ENCODE measurements around the gene FAM13A. TPM values are rescaled to one million over a fixed set of nuclear protein-coding genes. Genes with fewer than 3 reads are reported as not detected.
A peak's percentile ranks its signal among the peaks of the same experiment; 100 is the strongest.

The FAM13A gene
- total and polyA plus RNA-seq, 2 of the 4 experiments (the other 2 are of a cell fraction), result 13.1 to 22.0 TPM

DNA sequence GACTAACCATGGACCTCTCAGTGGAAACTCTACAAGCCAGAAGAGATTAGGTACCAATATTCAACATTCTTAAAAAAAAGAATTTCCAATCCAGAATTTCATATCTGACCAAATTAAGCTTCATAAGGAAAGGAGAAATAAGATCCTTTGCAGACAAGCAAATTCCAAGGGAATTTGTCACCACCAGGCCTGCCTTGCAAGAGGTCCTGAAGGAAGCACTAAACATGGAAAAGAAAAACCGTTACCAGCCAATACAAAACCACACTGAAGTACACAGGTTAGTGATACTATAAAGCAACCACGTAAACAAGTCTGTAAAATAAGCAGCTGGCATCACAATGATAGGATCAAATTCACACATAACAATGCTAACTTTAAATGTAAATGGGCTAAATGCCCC is 156.6 kb downstream of the FAM13A start:
- dilution Hi-C loops (cut with HindIII; ENCODE audit: low sequenced_read_pairs, unreplicated experiment), result no loop called here
- no CpG with 5 or more reads among the region's 2 CpGs for WGBS, 2 experiments (ENCODE audit: extremely low coverage in 2 of 2, insufficient read length in 1 of 2)
- TF ChIP-seq USF2 (IDR thresholded peaks at IDR 0.05; ENCODE audit: low read depth, low read length) (no peak), MAZ (IDR thresholded peaks at IDR 0.05; ENCODE audit: borderline replicate concordance, low read depth, low read length) (no peak), MXI1 (IDR thresholded peaks at IDR 0.05; ENCODE audit: borderline replicate concordance, low read depth, low read length) (no peak), BHLHE40 (IDR thresholded peaks at IDR 0.05; ENCODE audit: low read depth, low read length) (no peak), RCOR1 (IDR thresholded peaks at IDR 0.05; ENCODE audit: insufficient replicate concordance, low read length) (no peak), SMC3 (IDR thresholded peaks at IDR 0.05; ENCODE audit: low read depth, low read length) (no peak), RAD21 (IDR thresholded peaks at IDR 0.05; ENCODE audit: low read length) (no peak)

More for the DNA sequence above, 156.6 kb downstream of the FAM13A start:
- Histone ChIP-seq H2BK5ac (ENCODE audit: low read depth, low read length, poor library complexity, severe bottlenecking) (peak overlapping the region; percentile 23), H3K4me3 (ENCODE audit: insufficient read depth, low read depth, low read length) (no peak overlapping the region), H3K9ac (ENCODE audit: low read depth, low read length) (no peak overlapping the region), H3K4ac (ENCODE audit: low read depth, low read length) (peak overlapping the region; percentile 14; the same call in 1 of the 2 replicates), H3K9me1 (ENCODE audit: insufficient read depth, low read length) (no peaks in the 10 kb centered on the region), H2AK9ac (replicated peaks; ENCODE audit: low read depth, low read length, poor library complexity) (no peak overlapping the region), H2BK15ac (ENCODE audit: low read depth, low read length) (no peak overlapping the region), H3K79me1 (ENCODE audit: low read depth in 1 of 2, low read length in 2 of 2) (peaks cover 0 to 2% of the 10 kb centered on the region in 2 experiments; a peak in 1 of 4 replicates), H2BK120ac (ENCODE audit: low read depth, low read length) (peak overlapping the region; percentile 61; the same call in 1 of the 2 replicates), H4K91ac (ENCODE audit: insufficient read depth, low read depth, low read length) (no peak overlapping the region), H2AK5ac (ENCODE audit: low read depth, low read length) (no peak overlapping the region), H3K4me1 (ENCODE audit: control insufficient read depth, insufficient read depth, low read length) (no peaks in the 10 kb centered on the region), H4K5ac (ENCODE audit: low read depth, low read length) (no peak overlapping the region), H3K23ac (ENCODE audit: low read depth, low read length) (no peak overlapping the region), H3K14ac (replicated peaks; ENCODE audit: low read depth, low read length) (0 out of 2 replicates have a peak overlapping the region, but pooled peaks have one; percentile 16), H3K56ac (ENCODE audit: extremely low read depth, insufficient read depth, low read length) (no peak overlapping the region), H3K4me2 (ENCODE audit: low read depth, low read length) (peak overlapping the region; percentile 34; the same call in 1 of the 2 replicates), H3K9me3 (ENCODE audit: control insufficient read depth, insufficient read depth, low read length) (no peaks in the 10 kb centered on the region), H4K20me1 (ENCODE audit: insufficient read depth, low read length) (no peaks in the 10 kb centered on the region), H3K18ac (ENCODE audit: low read depth, low read length) (peak overlapping the region; percentile 31; the same call in 1 of the 2 replicates), H2BK20ac (ENCODE audit: low read depth, low read length) (0 out of 2 replicates have a peak overlapping the region, but pooled peaks have one; percentile 50), H2AFZ (replicated peaks; ENCODE audit: low read length, poor library complexity) (no peak overlapping the region), H3K27ac (ENCODE audit: insufficient read depth, low read length) (no peak overlapping the region), H4K8ac (ENCODE audit: low read depth in 2 of 2, low read length in 2 of 2) (peak overlapping the region in 1 of 2 experiments; percentile 20; a peak in 1 of 4 replicates), H3K27me3 (ENCODE audit: control insufficient read depth, insufficient read depth, low read length) (no peaks in the 10 kb centered on the region), H3K36me3 (ENCODE audit: control insufficient read depth, insufficient read depth, low read length) (no peaks in the 10 kb centered on the region)
- CTCF ChIA-PET, result no interaction called here
- in situ Hi-C loops (cut with MboI; ENCODE audit: low sequenced_read_pairs), result no loop called here
- intact Hi-C loops (cut with micrococcal nuclease), result no loop called here
- ATAC-seq (ENCODE audit: low read depth) (peak; percentile 61), DNase-seq (peak; percentile 81)
- BruUV-seq (replicated peaks), result no TSS peak
- POLR2A ChIA-PET (ENCODE audit: unreplicated experiment), result no interaction called here

All from IMR-90 (cell line).